Tibial artery (tissue), 4 donors: Measurements from ENCODE around the gene FKBP6.
"Not testable (repeated sequence)": the region's sequence is repeated elsewhere in the genome, so short reads cannot be mapped to it uniquely, and the experiment has no call there.

Experiments
- DNase-seq, 2 donors: peaks; one replicate each; pipeline ENCODE4 v3.0.0-alpha.2; 2019
- H3K27ac ChIP-seq, 2 donors: fragments of 200-600 bp; sonication (generic) in 1 of 2; 1 replicate in 1 of 2; 2 replicates in 1 of 2; pipeline ENCODE4 v1.5.1; 2018 to 2019; ENCODE audit warnings: mild to moderate bottlenecking in 1 of 2
- H3K27me3 ChIP-seq, 2 donors: fragments of 200-600 bp; sonication (generic) in 1 of 2; one replicate each; pipeline versions ENCODE4 v1.5.1 to v1.6.0; 2016 to 2019
- H3K36me3 ChIP-seq, 3 donors: fragments of 200-600 bp; sonication (generic) in 2 of 3; one replicate each; pipeline ENCODE4 v1.5.1; 2016 to 2019; ENCODE audit warnings: mild to moderate bottlenecking in 2 of 3
- H3K4me1 ChIP-seq, 4 donors: fragments of 200-600 bp; sonication (generic) in 2 of 4; 1 replicate in 3 of 4; 2 replicates in 1 of 4; pipeline ENCODE4 v1.5.1; 2016 to 2019
- H3K4me3 ChIP-seq, 2 donors: fragments of 200-600 bp; sonication (generic) in 1 of 2; 1 replicate in 1 of 2; 2 replicates in 1 of 2; pipeline ENCODE4 v1.5.1; 2018 to 2019; ENCODE audit warnings: mild to moderate bottlenecking in 2 of 2
- H3K9me3 ChIP-seq, 3 donors: fragments of 200-600 bp; sonication (generic) in 1 of 3; one replicate each; pipeline ENCODE4 v1.5.1; 2016 to 2019
- CTCF ChIP-seq, 2 experiments: fragments of 200-600 bp in 1 of 2; fragments of 450-650 bp in 1 of 2; IDR thresholded peaks; one replicate each; pipeline ENCODE4 v1.5.1; 2017 to 2019; ENCODE audit warnings: antibody characterized with exemption in 2 of 2, mild to moderate bottlenecking in 1 of 2, moderate library complexity in 1 of 2
- intact Hi-C: fragments of 100-400 bp; cut with DNase I; formaldehyde crosslinking; loops from one replicate; pipeline ENCODE4 v1.15.0; 2023; ENCODE audit warnings: low total_unique reads

The FKBP6 gene

GRCh38 chr7:73366127-73366526, 38.2 kb downstream of the FKBP6 start:
- DNase-seq = no peak
- H3K4me1 ChIP-seq = no peaks in the 10 kb centered on the region
- intact Hi-C loops = no loop called here
- H3K9me3 ChIP-seq = no peaks in the 10 kb centered on the region
- H3K4me3 ChIP-seq = no peak overlapping the region
- no peaks in the 10 kb centered on the region for H3K36me3 ChIP-seq
- no peak for TF ChIP-seq CTCF (IDR thresholded peaks at IDR 0.05)
- H3K27ac ChIP-seq = no peak overlapping the region
- peaks cover 0 to 24% of the 10 kb centered on the region in 2 donors for H3K27me3 ChIP-seq

- Histone ChIP-seq H3K27ac (no peak overlapping the region), H3K27me3 (peaks cover 0 to 24% of the 10 kb centered on the region in 2 donors), H3K9me3 (no peaks in the 10 kb centered on the region), H3K4me1 (no peaks in the 10 kb centered on the region), H3K4me3 (no peak overlapping the region), H3K36me3 (no peaks in the 10 kb centered on the region)
- intact Hi-C loops = no loop called here
- no peak for DNase-seq
- no peak for TF ChIP-seq CTCF (IDR thresholded peaks at IDR 0.05)
Observed at GRCh38 chr7:73366990-73367389, 39.0 kb downstream of the FKBP6 start.

- intact Hi-C loops = no loop called here
- no peaks in the 10 kb centered on the region for H3K9me3 ChIP-seq
- no peak overlapping the region for H3K4me3 ChIP-seq
- no peaks in the 10 kb centered on the region for H3K36me3 ChIP-seq
- no peak for TF ChIP-seq CTCF (IDR thresholded peaks at IDR 0.05)
- no peak overlapping the region for H3K27ac ChIP-seq
- DNase-seq = no peak
- H3K27me3 ChIP-seq = peaks cover 0 to 17% of the 10 kb centered on the region in 2 donors
- H3K4me1 ChIP-seq = no peaks in the 10 kb centered on the region
Observed at GRCh38 chr7:73369009-73369408, 41.0 kb downstream of the FKBP6 start.

DNA sequence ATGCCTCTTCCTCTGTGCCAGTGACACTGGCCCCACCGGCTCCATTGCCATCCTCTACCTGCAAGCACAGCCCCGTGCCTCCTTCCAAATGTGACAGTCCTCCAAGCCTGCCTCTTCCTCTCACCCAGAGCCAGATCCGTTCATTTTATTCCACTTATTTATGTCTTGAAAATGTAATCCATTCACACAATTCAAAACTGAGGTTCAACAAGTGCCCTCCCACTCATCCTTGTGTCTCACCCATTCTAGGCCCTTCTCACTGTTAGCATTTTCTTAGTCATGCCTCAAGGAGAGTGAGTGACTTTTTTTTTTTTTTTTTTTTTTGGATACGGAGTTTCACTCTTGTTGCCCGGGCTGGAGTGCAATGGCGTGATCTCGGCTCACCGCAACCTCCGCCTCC, 41.7 kb downstream of the FKBP6 start:
- intact Hi-C loops = no loop called here
- Histone ChIP-seq H3K9me3 (no peaks in the 10 kb centered on the region), H3K36me3 (no peaks in the 10 kb centered on the region), H3K27ac (no peak overlapping the region), H3K4me1 (no peaks in the 10 kb centered on the region), H3K4me3 (no peak overlapping the region), H3K27me3 (peaks cover 0 to 13% of the 10 kb centered on the region in 2 donors)
- TF ChIP-seq CTCF (IDR thresholded peaks at IDR 0.05) = no peak
- DNase-seq = no peak

- TF ChIP-seq CTCF (IDR thresholded peaks at IDR 0.05) = no peak
- no peaks in the 10 kb centered on the region for H3K36me3 ChIP-seq
- intact Hi-C loops = no loop called here
- H3K27me3 ChIP-seq = peaks cover 0 to 24% of the 10 kb centered on the region in 2 donors
- no peaks in the 10 kb centered on the region for H3K9me3 ChIP-seq
- no peak for DNase-seq
- H3K4me3 ChIP-seq = no peak overlapping the region
- no peak overlapping the region for H3K27ac ChIP-seq
- peaks cover 0 to 5% (median 2%) of the 10 kb centered on the region in 4 donors for H3K4me1 ChIP-seq
Observed at GRCh38 chr7:73373741-73374140, 45.8 kb downstream of the FKBP6 start.

DNA sequence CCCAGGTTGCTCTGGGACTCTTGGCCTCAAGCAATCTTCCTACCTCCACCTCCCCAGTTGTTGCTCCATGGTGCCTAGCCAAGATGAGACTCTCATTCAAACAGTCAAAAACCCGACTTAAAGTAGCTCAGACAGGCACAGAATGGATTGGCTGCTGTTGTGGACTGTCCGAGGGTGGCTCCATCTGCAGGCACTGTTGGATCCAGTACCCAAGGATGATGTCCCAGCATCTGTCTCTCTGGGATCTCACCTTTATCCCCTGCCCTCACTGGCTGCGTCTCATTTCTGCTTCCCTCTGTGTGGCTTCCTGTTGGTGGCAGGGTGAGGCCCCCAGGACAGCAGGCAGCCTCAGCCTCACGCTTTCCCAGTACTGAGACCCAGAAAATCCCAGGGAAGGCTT, 48.3 kb downstream of the FKBP6 start:
- intact Hi-C loops, H3K9me3 ChIP-seq, H3K4me1 ChIP-seq, H3K36me3 ChIP-seq, H3K4me3 ChIP-seq, H3K27ac ChIP-seq, DNase-seq: not testable (repeated sequence)
- H3K27me3 ChIP-seq = peaks cover 0 to 29% of the 10 kb centered on the region in 2 donors
